Measurements from ENCODE around the gene CXCL17.
A peak's percentile ranks its signal among the peaks of the same experiment; 100 is the strongest.

Gene CXCL17

GRCh38 chr19:42412227-42412626 lies 30.5 kb downstream of the CXCL17 start:
- TF ChIP-seq CTCF (conservative IDR thresholded peaks at IDR 0.05): no peak
- H3K27ac ChIP-seq: peak overlapping the region; percentile 20; the same call in 1 of the 2 replicates

GRCh38 chr19:42411581-42412178 lies 31.1 kb downstream of the CXCL17 start:
- peak overlapping the region; percentile 20; the same call in 1 of the 2 replicates for H3K27ac ChIP-seq
- TF ChIP-seq CTCF (conservative IDR thresholded peaks at IDR 0.05): no peak

GRCh38 chr19:42410371-42410770 lies 32.4 kb downstream of the CXCL17 start:
- H3K27ac ChIP-seq: no peak overlapping the region
- no peak for TF ChIP-seq CTCF (conservative IDR thresholded peaks at IDR 0.05)

- TF ChIP-seq CTCF (conservative IDR thresholded peaks at IDR 0.05): no peak
- no peak overlapping the region for H3K27ac ChIP-seq
Observed at GRCh38 chr19:42409477-42409876, 33.3 kb downstream of the CXCL17 start.

- no peak overlapping the region for H3K27ac ChIP-seq
- TF ChIP-seq CTCF (conservative IDR thresholded peaks at IDR 0.05): no peak
Observed at GRCh38 chr19:42407816-42408175, 35.0 kb downstream of the CXCL17 start.

- TF ChIP-seq CTCF (conservative IDR thresholded peaks at IDR 0.05): no peak
- H3K27ac ChIP-seq: no peak overlapping the region
Observed at GRCh38 chr19:42407085-42407815, 35.5 kb downstream of the CXCL17 start.

- TF ChIP-seq CTCF (conservative IDR thresholded peaks at IDR 0.05): no peak
Observed at GRCh38 chr19:42406111-42406510, 36.6 kb downstream of the CXCL17 start.

More at GRCh38 chr19:42406111-42406510, 36.6 kb downstream of the CXCL17 start:
- H3K27ac ChIP-seq: no peak overlapping the region

Data from VCaP (cell line).